Bronchial epithelial cell (primary cell): ENCODE results near the gene DNHD1. TPM values are rescaled to one million over a fixed set of nuclear protein-coding genes. Genes with fewer than 3 reads are reported as not detected.

Experiments
- DNase-seq: peaks from one replicate; pipeline ENCODE4 v3.0.0-alpha.2; 2010; ENCODE audit warnings: low read depth
- FAIRE-seq: peaks from 2 replicates; lab custom pipeline; 2011; peaks lifted over from hg19 to GRCh38; lab: Jason Lieb, UNC
- H3K27me3 ChIP-seq: 2 replicates; pipeline ENCODE4 v1.5.1; 2011; ENCODE audit warnings: low read length; ENCODE audit not compliant: control insufficient read depth, insufficient read depth
- H3K36me3 ChIP-seq: 2 replicates; pipeline ENCODE4 v1.5.1; 2011; ENCODE audit warnings: low read length; ENCODE audit not compliant: control insufficient read depth, insufficient read depth
- H3K4me3 ChIP-seq: 2 replicates; pipeline ENCODE4 v1.5.1; 2011; ENCODE audit warnings: mild to moderate bottlenecking, low read depth, low read length, control low read depth
- total RNA-seq: library from RNA; depleted of rRNA; stranded (reverse); fragments of >200 nt; gene quantifications from 2 replicates; pipeline ENCODE4 v1.2.1, GENCODE V29; 2014
- TF ChIP-seq, protein P1 (sequence below): IDR thresholded peaks from 2 replicates; pipeline ENCODE4 v1.5.1; 2011; ENCODE audit warnings: mild to moderate bottlenecking, moderate library complexity, low read length, control low read depth, inconsistent platforms; ENCODE audit not compliant: insufficient read depth, severe bottlenecking

Gene DNHD1
- total RNA-seq, 1 donor from 2014 or later, result 4.5 TPM

DNA sequence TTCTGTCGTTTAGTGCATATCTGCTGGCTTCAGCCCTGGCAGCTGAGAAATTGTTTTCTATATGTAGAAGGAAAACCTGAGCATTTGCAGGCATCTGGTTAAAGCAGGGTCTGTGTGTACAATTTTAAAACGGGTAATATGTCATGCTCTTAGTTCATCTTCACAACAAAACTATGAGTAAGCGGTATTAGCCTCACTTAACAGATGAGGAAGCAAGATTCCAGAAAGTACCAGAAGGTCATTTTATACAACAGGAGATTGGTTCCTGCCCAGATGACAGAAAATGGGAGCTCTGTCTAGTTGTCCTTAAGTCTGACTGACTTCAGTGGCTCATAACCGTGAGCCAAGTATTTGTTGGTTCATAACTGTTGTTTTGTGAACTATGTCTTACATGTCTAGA lies 14.6 kb upstream of the DNHD1 start:
- DNase-seq (no peak), FAIRE-seq (no peak)
- peaks cover 18% of the 10 kb centered on the region for H3K36me3 ChIP-seq
- no peaks in the 10 kb centered on the region for H3K27me3 ChIP-seq
- peak overlapping the region; percentile 75 for H3K4me3 ChIP-seq
- TF ChIP-seq, protein P1, sequence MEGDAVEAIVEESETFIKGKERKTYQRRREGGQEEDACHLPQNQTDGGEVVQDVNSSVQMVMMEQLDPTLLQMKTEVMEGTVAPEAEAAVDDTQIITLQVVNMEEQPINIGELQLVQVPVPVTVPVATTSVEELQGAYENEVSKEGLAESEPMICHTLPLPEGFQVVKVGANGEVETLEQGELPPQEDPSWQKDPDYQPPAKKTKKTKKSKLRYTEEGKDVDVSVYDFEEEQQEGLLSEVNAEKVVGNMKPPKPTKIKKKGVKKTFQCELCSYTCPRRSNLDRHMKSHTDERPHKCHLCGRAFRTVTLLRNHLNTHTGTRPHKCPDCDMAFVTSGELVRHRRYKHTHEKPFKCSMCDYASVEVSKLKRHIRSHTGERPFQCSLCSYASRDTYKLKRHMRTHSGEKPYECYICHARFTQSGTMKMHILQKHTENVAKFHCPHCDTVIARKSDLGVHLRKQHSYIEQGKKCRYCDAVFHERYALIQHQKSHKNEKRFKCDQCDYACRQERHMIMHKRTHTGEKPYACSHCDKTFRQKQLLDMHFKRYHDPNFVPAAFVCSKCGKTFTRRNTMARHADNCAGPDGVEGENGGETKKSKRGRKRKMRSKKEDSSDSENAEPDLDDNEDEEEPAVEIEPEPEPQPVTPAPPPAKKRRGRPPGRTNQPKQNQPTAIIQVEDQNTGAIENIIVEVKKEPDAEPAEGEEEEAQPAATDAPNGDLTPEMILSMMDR, result no peak

DNA sequence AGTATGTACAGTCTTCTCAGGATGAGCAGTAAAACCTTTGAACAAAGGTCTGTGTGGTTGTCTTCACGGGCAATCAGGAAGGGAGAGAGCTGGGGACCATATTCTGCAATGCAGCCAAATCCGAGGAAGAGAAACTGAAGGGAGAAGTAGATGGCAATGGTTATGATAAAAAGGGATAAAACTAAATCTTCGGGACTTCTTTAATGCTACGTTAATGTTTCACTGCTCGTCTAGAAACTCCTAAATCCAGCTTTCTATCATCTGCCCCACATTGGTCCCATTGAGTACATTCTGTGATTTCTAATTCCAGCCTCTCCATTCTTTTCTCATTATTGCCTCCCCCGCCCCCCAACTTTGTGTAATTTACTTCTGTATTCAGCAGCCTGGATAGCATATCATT lies 14.1 kb upstream of the DNHD1 start:
- Histone ChIP-seq H3K4me3 (no peak overlapping the region), H3K36me3 (peaks cover 14% of the 10 kb centered on the region), H3K27me3 (no peaks in the 10 kb centered on the region)
- FAIRE-seq (no peak), DNase-seq (no peak)
- TF ChIP-seq, protein P1, result no peak

DNA sequence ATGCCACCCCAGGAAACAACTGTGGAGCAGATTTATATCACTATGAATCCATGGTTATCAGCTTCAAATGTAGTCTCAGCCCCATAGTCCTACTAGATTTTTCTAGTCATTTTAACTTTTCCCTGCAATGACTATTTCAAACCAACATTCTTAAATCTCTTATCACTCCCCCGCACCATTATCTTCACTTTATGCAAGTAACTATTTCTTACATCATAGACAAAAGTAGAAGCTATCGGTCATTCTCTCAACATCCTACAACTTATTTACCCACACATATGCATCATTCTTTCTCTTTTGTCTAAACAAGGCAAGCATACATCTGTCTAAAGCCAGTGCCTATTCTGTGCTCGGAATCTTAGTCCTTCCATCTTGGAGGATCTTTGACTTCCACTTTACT lies 11.4 kb upstream of the DNHD1 start:
- Histone ChIP-seq H3K36me3 (peaks cover 5% of the 10 kb centered on the region), H3K4me3 (no peak overlapping the region), H3K27me3 (no peaks in the 10 kb centered on the region)
- DNase-seq, result no peak
- TF ChIP-seq, protein P1, result no peak
- no peak for FAIRE-seq

DNA sequence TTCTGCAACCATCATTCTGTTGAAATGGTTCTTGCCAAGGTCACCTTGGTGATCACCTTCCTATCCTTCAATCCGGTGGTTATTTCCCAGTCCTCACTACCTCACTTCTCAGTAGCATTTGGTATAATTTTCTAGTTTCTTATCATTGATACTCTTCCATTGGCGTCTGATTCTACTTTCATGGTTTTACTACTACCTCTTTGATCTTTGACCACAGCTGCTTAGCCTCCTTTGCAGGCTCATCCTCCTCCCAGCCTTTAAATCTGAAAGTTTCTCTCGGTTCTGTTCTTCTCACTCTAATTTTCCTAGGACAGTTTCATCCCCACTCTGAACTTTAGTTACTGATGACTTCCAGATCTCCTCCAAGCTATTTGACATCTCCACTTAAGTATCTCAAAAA lies 10.8 kb upstream of the DNHD1 start:
- H3K27me3 ChIP-seq, result no peaks in the 10 kb centered on the region
- no peak overlapping the region for H3K4me3 ChIP-seq
- TF ChIP-seq, protein P1, result no peak
- H3K36me3 ChIP-seq, result peaks cover 5% of the 10 kb centered on the region
- DNase-seq, result no peak
- FAIRE-seq, result no peak

DNA sequence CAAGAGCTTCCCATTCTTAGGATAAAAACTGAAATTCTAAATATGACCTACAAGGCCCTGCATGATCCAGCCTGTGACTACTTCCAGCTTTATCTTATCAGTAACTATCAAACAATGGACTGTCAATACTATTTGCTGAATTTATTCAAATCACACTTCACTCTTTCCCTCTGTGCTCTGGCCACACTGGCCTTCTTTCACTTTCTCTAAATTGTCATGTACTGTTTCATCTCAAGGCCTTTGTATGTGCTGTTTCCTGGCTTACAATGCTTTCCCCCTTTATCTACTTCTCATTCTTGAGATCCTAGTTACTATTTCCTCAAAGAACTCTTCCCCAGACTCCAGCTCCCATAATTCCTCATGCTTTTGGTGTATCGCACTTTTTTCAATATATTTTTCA lies 10.1 kb upstream of the DNHD1 start:
- DNase-seq (no peak), FAIRE-seq (no peak)
- TF ChIP-seq, protein P1, result no peak
- H3K4me3 ChIP-seq, result no peak overlapping the region
- peaks cover 5% of the 10 kb centered on the region for H3K36me3 ChIP-seq
- no peaks in the 10 kb centered on the region for H3K27me3 ChIP-seq

DNA sequence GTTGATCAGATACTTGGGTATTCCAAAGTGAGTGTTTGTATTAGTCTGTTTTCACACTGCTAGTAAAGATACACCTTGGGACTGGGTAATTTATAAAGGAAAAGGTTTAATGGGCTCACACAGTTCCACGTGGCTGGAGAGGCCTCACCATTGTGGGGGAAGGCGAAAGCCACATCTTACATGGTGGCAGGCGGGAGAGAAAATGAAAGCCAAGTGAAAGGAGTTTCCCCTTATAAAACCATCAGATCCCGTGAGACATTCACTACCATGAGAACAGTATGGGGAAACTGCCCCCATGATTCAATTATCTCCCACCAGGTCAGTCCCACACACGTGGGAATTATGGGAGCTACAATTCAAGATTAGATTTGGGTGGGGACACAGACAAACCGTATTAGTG lies 8.7 kb upstream of the DNHD1 start:
- Histone ChIP-seq H3K27me3 (no peaks in the 10 kb centered on the region), H3K36me3 (peaks cover 3% of the 10 kb centered on the region), H3K4me3 (no peak overlapping the region)
- TF ChIP-seq, protein P1, result no peak
- FAIRE-seq (no peak), DNase-seq (no peak)
